CD4-positive, alpha-beta T cell treated with Interleukin-4 for 1 hour (primary cell): ENCODE data around the gene MAD2L1.

ENCODE experiments used
- DNase-seq, 2 donors: peaks; one replicate each; pipeline ENCODE4 v3.0.0-alpha.2; 2020 to 2022

Gene MAD2L1

GRCh38 chr4:120056246-120056645, 10.4 kb downstream of the MAD2L1 start:
- no peak for DNase-seq

GRCh38 chr4:120055795-120056194, 10.9 kb downstream of the MAD2L1 start:
- DNase-seq = no peak

DNA sequence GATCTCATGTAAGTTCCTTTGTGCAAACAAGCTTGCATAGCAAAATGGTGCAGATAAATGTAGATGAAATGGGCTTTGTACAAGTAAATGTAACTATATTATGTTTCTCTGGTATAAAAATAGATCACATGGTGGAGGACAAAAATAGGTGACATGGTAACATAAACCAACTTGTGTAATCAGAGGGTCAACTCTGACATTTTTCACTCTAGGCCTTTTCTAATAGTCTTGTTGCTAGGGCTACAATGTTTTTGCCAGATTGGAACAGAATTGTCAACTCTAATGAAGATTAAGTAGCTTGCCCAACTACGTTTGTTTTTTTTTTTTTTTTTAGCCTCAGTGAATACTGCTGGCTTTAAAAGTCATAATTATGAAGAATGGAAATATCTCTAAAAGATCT, 11.5 kb downstream of the MAD2L1 start:
- no peak for DNase-seq

- DNase-seq = no peak
Observed at GRCh38 chr4:120053911-120054310, 12.7 kb downstream of the MAD2L1 start.

- DNase-seq = peak in 1 of 2 donors; percentile 21
Observed at GRCh38 chr4:120052856-120053255, 13.8 kb downstream of the MAD2L1 start.

DNA sequence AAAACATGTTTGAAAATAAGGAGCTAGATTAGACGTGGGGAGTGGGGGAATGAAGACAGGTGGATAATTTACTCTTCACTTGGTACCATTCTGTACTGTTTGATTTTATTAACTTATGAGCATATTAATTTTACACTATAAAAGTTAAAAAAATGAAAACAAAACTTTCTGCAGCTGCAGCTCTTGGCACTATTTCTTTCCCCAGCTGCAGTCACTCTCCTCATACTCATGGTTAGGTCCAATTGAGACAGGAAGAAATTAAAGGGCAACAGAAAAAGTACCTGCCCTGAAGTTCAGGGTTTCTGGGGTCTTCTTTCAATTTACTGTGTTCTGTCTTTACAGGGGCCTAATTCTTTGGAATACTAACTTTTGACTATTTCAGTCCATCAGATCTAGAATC, 15.4 kb downstream of the MAD2L1 start:
- DNase-seq = no peak

DNA sequence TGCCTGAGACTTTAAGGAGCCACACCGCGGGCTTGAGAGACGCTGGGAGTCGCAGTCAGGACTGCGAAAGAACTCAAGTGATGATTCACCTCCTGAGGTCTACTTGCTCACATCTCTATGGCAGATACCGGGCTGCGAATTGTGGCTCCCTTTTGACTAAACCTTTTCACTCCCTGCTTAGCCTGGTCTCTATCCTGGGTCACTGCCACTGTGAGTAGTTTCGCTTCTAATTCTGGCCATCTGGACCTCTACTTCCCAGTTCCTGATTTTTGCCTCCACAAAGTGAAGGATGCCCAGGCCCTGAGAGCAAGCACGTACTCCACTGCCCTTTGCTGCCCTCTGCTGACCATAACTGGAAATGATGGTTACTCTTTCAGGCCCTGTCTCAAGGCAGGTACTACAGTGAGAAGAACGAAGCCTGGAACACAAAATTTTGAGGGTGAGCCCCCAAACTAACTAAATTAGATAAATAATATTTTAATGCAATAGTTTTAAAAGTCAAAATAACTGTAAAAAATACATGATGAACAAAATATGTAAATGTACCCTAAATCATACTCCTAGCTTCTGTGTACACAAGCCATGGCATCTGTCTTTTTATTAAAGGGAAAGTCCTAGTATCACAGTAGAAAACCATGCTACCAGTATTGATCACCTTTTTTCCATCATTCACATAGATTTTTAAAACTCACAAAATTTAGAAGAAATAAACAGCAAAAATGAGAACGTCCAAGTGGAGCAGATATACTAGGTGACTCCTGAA, 16.7 kb downstream of the MAD2L1 start:
- peak; percentile 74 to 78 for DNase-seq

GRCh38 chr4:120043828-120044227, 22.8 kb downstream of the MAD2L1 start:
- DNase-seq = no peak

- no peak for DNase-seq
Observed at GRCh38 chr4:120037411-120037810, 29.2 kb downstream of the MAD2L1 start.

DNA sequence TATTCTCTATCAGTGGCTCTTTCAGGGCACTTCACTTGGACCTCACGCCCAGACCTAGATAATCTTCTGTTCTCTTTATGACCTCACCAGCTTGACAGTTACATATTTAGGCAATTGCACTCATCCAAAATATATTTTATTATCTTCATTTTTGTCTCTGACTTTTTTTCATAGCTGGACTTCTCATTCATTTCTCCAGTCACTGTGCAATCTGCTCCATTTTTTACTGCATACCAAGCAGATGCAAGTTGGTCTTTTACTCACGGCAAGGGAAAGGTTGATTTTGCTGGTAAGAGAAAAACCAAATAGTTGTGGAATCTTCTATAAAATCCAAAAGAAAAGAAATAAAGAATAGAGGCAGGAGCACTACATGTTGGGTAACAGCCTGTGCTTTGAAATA, 31.7 kb downstream of the MAD2L1 start:
- no peak for DNase-seq

GRCh38 chr4:120026853-120027252, 39.8 kb downstream of the MAD2L1 start:
- no peak for DNase-seq

DNA sequence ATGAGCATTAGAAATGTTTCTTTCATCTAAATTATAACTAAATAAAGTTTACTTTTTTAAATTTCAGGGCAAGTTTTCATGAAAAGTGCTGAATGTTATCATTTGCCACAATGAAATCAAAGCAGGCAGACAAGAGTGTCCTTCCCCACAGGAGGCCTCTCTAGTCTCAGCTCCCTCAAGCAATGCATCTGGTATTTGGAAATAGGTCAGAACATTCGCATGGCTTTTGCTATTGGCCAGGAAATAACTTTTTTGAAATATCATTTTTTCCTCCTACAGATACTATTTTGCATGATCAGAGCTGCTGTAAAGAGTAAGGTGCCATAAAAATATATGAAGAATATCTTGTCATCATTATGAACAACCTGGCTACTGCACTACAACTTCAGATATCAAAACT, 41.1 kb downstream of the MAD2L1 start:
- no peak for DNase-seq

DNA sequence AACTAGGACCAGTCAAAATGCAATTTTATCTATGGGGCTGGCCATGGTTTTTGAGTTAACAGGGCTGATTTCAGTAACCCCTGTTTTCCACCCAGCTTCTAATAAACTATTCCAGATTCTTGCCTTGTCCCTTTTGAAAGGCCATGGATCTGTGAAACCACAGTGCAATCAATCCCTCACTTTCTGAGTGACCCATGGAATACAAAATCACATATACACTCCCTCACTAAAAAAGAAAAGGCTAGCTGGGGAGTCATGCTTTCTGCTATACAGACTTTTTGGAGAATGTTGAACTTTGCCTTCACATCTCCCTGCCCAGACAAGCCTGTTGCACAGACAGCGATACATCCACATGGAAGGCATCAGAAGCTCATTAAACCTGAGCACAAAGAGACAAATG, 47.9 kb downstream of the MAD2L1 start:
- no peak for DNase-seq

- no peak for DNase-seq
Observed at GRCh38 chr4:120017939-120018692, 48.5 kb downstream of the MAD2L1 start.

GRCh38 chr4:120011725-120012124, 54.9 kb downstream of the MAD2L1 start:
- DNase-seq = no peak

GRCh38 chr4:120010646-120011045, 56.0 kb downstream of the MAD2L1 start:
- DNase-seq = no peak

GRCh38 chr4:120009731-120010130, 56.9 kb downstream of the MAD2L1 start:
- no peak for DNase-seq

- no peak for DNase-seq
Observed at GRCh38 chr4:120008957-120009356, 57.7 kb downstream of the MAD2L1 start.

- no peak for DNase-seq
Observed at GRCh38 chr4:120007896-120008436, 58.7 kb downstream of the MAD2L1 start.

- DNase-seq = no peak
Observed at GRCh38 chr4:120007191-120007871, 59.3 kb downstream of the MAD2L1 start.
